Panc1 (cell line): ENCODE data around the gene LIPM. TPM values are rescaled to one million over a fixed set of nuclear protein-coding genes. Genes with fewer than 3 reads are reported as not detected.

Experiments
- ATAC-seq: fragments of 200-7000 bp; cut with Tn5 transposase; 2 replicates; pipeline ENCODE4 v1.9.1; 2020; ENCODE audit warnings: mild to moderate bottlenecking, moderate library complexity
- BruUV-seq: library from RNA; stranded (reverse); fragments of 400-500 nt; replicated peaks from 2 replicates; lab custom pipeline; 2021; lab: Mats Ljungman, UMichigan
- CTCF ChIA-PET: fragments of 300-600 bp; sonication (Branson Sonifier 250); formaldehyde crosslinking; loops from one replicate; lab custom pipeline; 2022; ENCODE audit warnings: antibody characterized with exemption; lab: Charles Lee
- POLR2A ChIA-PET: fragments of 300-600 bp; sonication (Branson Sonifier 250); formaldehyde crosslinking; loops from one replicate; lab custom pipeline; 2022; ENCODE audit warnings: antibody characterized with exemption; lab: Charles Lee
- DNase-seq: peaks from one replicate; pipeline ENCODE4 v3.0.0-alpha.2; 2010; ENCODE audit warnings: low read depth, low spot score
- H3K27ac ChIP-seq: 2 replicates; pipeline ENCODE4 v1.5.1; 2011; ENCODE audit warnings: mild to moderate bottlenecking, low read length, inconsistent platforms
- H3K27me3 ChIP-seq: fragments of 200-500 bp; sonication (Bioruptor generic); 2 replicates; pipeline ENCODE4 v1.6.0; 2014; ENCODE audit warnings: low read length, inconsistent platforms; ENCODE audit not compliant: control insufficient read depth, insufficient read depth
- H3K36me3 ChIP-seq: fragments of 200-500 bp; sonication (Bioruptor generic); 2 replicates; pipeline ENCODE4 v1.5.1; 2014; ENCODE audit warnings: inconsistent platforms, mild to moderate bottlenecking, low read length, moderate library complexity; ENCODE audit not compliant: control insufficient read depth, insufficient read depth
- H3K4me1 ChIP-seq: 2 replicates; pipeline ENCODE4 v1.5.1; 2011; ENCODE audit warnings: inconsistent platforms, mild to moderate bottlenecking, low read length, moderate library complexity; ENCODE audit not compliant: control insufficient read depth, insufficient read depth
- H3K4me3 ChIP-seq, 2 experiments: 2 replicates each; pipeline ENCODE4 v1.5.1; 2011 to 2012; ENCODE audit warnings: low read depth in 2 of 2, low read length in 2 of 2, mild to moderate bottlenecking in 2 of 2, inconsistent platforms in 1 of 2, moderate library complexity in 1 of 2
- H3K9me3 ChIP-seq: fragments of 200-500 bp; sonication (Bioruptor generic); 2 replicates; pipeline ENCODE4 v1.5.1; 2014; ENCODE audit warnings: low read depth, mild to moderate bottlenecking, inconsistent platforms, low read length, moderate library complexity; ENCODE audit not compliant: control insufficient read depth, insufficient read depth
- POLR2AphosphoS5 ChIP-seq: IDR thresholded peaks from 2 replicates; pipeline ENCODE4 v1.6.1; 2012; ENCODE audit warnings: mild to moderate bottlenecking, low read depth, low read length, moderate library complexity
- SIN3A ChIP-seq: IDR thresholded peaks from 2 replicates; pipeline ENCODE4 v1.6.1; 2012; ENCODE audit warnings: low read depth, mild to moderate bottlenecking, low read length, moderate library complexity, borderline replicate concordance; ENCODE audit not compliant: insufficient read depth
- TCF7L2 ChIP-seq: IDR thresholded peaks from 2 replicates; pipeline ENCODE4 v1.6.1; 2011; ENCODE audit warnings: mild to moderate bottlenecking, low read depth, low read length, inconsistent platforms
- in situ Hi-C: cut with HindIII; loops from 2 replicates; pipeline ENCODE4 v1.10.0; 2016; ENCODE audit warnings: low sequenced_read_pairs, low pct_unique_long_range_greater_than_20kb
- intact Hi-C: fragments of 100-400 bp; cut with micrococcal nuclease; formaldehyde crosslinking; loops from one replicate; pipeline ENCODE4 v1.10.0; 2022; ENCODE audit not compliant: unreplicated experiment
- total RNA-seq: library from RNA; stranded (reverse); gene quantifications from one replicate; pipeline ENCODE4 v1.2.1, GENCODE V29; 2021; ENCODE audit not compliant: unreplicated experiment
- TF ChIP-seq, protein P1 (sequence below): fragments of 450-650 bp; IDR thresholded peaks from 2 replicates; pipeline ENCODE4 v1.5.1; 2017; ENCODE audit warnings: mild to moderate bottlenecking
- TF ChIP-seq, protein P2 (sequence below), 2 experiments: IDR thresholded peaks; 2 replicates each; pipeline ENCODE4 v1.6.1; 2011 to 2012; ENCODE audit warnings: low read depth in 2 of 2, control low read depth in 1 of 2, low read length in 1 of 2, mild to moderate bottlenecking in 1 of 2, moderate library complexity in 1 of 2; ENCODE audit not compliant: insufficient read depth in 1 of 2

LIPM gene
- total RNA-seq, 1 experiment from 2014 or later = not detected

DNA sequence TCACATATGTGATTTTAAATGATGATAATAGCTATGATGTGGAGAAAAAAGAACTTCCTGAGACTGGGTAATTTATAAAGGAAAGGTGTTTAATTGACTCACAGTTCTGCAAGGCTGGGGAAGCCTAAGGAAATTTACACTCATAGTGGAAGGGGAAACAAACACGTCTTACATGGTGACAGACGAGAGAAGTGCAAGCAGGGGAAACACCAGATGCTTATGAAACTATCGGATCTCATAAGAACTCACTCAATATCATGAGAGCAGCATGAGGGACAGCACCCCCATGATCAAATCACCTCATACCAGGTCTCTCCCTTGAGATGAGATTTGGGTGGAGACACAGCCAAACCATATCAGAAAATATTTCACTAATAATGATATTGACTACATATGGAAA is 46.8 kb upstream of the LIPM start:
- intact Hi-C loops (no loop called here), in situ Hi-C loops (no loop called here)
- CTCF ChIA-PET = no interaction called here
- TF ChIP-seq SIN3A = no peak
- TF ChIP-seq, protein P1, sequence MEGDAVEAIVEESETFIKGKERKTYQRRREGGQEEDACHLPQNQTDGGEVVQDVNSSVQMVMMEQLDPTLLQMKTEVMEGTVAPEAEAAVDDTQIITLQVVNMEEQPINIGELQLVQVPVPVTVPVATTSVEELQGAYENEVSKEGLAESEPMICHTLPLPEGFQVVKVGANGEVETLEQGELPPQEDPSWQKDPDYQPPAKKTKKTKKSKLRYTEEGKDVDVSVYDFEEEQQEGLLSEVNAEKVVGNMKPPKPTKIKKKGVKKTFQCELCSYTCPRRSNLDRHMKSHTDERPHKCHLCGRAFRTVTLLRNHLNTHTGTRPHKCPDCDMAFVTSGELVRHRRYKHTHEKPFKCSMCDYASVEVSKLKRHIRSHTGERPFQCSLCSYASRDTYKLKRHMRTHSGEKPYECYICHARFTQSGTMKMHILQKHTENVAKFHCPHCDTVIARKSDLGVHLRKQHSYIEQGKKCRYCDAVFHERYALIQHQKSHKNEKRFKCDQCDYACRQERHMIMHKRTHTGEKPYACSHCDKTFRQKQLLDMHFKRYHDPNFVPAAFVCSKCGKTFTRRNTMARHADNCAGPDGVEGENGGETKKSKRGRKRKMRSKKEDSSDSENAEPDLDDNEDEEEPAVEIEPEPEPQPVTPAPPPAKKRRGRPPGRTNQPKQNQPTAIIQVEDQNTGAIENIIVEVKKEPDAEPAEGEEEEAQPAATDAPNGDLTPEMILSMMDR = no peak
- no peak for TF ChIP-seq POLR2AphosphoS5
- TF ChIP-seq TCF7L2 = no peak
- TF ChIP-seq, protein P2, sequence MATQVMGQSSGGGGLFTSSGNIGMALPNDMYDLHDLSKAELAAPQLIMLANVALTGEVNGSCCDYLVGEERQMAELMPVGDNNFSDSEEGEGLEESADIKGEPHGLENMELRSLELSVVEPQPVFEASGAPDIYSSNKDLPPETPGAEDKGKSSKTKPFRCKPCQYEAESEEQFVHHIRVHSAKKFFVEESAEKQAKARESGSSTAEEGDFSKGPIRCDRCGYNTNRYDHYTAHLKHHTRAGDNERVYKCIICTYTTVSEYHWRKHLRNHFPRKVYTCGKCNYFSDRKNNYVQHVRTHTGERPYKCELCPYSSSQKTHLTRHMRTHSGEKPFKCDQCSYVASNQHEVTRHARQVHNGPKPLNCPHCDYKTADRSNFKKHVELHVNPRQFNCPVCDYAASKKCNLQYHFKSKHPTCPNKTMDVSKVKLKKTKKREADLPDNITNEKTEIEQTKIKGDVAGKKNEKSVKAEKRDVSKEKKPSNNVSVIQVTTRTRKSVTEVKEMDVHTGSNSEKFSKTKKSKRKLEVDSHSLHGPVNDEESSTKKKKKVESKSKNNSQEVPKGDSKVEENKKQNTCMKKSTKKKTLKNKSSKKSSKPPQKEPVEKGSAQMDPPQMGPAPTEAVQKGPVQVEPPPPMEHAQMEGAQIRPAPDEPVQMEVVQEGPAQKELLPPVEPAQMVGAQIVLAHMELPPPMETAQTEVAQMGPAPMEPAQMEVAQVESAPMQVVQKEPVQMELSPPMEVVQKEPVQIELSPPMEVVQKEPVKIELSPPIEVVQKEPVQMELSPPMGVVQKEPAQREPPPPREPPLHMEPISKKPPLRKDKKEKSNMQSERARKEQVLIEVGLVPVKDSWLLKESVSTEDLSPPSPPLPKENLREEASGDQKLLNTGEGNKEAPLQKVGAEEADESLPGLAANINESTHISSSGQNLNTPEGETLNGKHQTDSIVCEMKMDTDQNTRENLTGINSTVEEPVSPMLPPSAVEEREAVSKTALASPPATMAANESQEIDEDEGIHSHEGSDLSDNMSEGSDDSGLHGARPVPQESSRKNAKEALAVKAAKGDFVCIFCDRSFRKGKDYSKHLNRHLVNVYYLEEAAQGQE (IDR thresholded peaks at IDR 0.05; ENCODE audit: insufficient read depth in 1 of 2, low read depth in 2 of 2, low read length in 1 of 2) = no peak
- POLR2A ChIA-PET = no interaction called here
- Histone ChIP-seq H3K9me3 (no peaks in the 10 kb centered on the region), H3K36me3 (no peaks in the 10 kb centered on the region), H3K4me1 (no peaks in the 10 kb centered on the region), H3K4me3 (no peak overlapping the region), H3K27me3 (no peaks in the 10 kb centered on the region), H3K27ac (no peak overlapping the region)
- no peak for ATAC-seq
- DNase-seq = no peak
- no TSS peak for BruUV-seq

DNA sequence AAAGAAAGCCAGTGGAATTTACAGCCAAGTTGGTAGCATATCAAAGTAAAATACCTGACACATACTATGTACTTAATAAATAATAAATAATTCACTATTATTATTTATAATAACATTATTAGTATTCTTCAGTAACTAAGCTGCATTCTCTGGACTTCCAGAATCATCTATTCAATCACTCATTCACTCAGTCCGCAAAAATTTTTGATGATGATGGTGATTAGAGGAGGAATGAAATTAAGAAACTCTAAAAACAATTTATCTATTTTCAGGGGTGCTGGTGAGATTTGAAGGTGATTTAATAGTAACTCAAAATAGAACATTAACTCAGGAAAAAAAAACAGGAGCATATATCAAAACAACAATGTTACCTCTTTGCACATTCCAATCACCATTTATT is 45.9 kb upstream of the LIPM start:
- Histone ChIP-seq H3K9me3 (no peaks in the 10 kb centered on the region), H3K4me3 (no peak overlapping the region), H3K27ac (no peak overlapping the region), H3K36me3 (no peaks in the 10 kb centered on the region), H3K4me1 (no peaks in the 10 kb centered on the region), H3K27me3 (no peaks in the 10 kb centered on the region)
- POLR2A ChIA-PET = no interaction called here
- in situ Hi-C loops = no loop called here
- no peak for ATAC-seq
- TF ChIP-seq, protein P2 (IDR thresholded peaks at IDR 0.05; ENCODE audit: insufficient read depth in 1 of 2, low read depth in 2 of 2, low read length in 1 of 2) = no peak
- no peak for TF ChIP-seq POLR2AphosphoS5
- no peak for TF ChIP-seq TCF7L2
- no peak for TF ChIP-seq SIN3A
- TF ChIP-seq, protein P1 = no peak
- DNase-seq = no peak
- CTCF ChIA-PET = interaction anchor here (0.6 kb wide), 1 partner anchor 10 kb away, joined by 3 read pairs; no protein-coding TSS in a partner anchor
- intact Hi-C loops = no loop called here
- no TSS peak for BruUV-seq
